ENCODE measurements around the gene XPC.

The XPC gene

GRCh38 chr3:14200276-14200675 is 21.9 kb upstream of the XPC start:
- no peak overlapping the region for H3K4me3 ChIP-seq (ENCODE audit: low read length)
- no peak for DNase-seq (ENCODE audit: low read depth)
- TF ChIP-seq CTCF (conservative IDR thresholded peaks at IDR 0.05; ENCODE audit: low read depth, low read length): no peak

GRCh38 chr3:14199641-14200040 is 21.2 kb upstream of the XPC start:
- DNase-seq (ENCODE audit: low read depth): no peak
- no peak overlapping the region for H3K4me3 ChIP-seq (ENCODE audit: low read length)
- no peak for TF ChIP-seq CTCF (conservative IDR thresholded peaks at IDR 0.05; ENCODE audit: low read depth, low read length)

GRCh38 chr3:14194865-14195264 is 16.5 kb upstream of the XPC start:
- TF ChIP-seq CTCF (conservative IDR thresholded peaks at IDR 0.05; ENCODE audit: low read depth, low read length): no peak
- no peak for DNase-seq (ENCODE audit: low read depth)
- no peak overlapping the region for H3K4me3 ChIP-seq (ENCODE audit: low read length)

GRCh38 chr3:14188041-14188754 is 9.8 kb upstream of the XPC start:
- DNase-seq (ENCODE audit: low read depth): no peak
- H3K4me3 ChIP-seq (ENCODE audit: low read length): no peak overlapping the region
- no peak for TF ChIP-seq CTCF (conservative IDR thresholded peaks at IDR 0.05; ENCODE audit: low read depth, low read length)

GRCh38 chr3:14186854-14187458 is 8.6 kb upstream of the XPC start:
- DNase-seq (ENCODE audit: low read depth): no peak
- no peak for TF ChIP-seq CTCF (conservative IDR thresholded peaks at IDR 0.05; ENCODE audit: low read depth, low read length)
- no peak overlapping the region for H3K4me3 ChIP-seq (ENCODE audit: low read length)

GRCh38 chr3:14183015-14183577 is 4.7 kb upstream of the XPC start:
- no peak overlapping the region for H3K4me3 ChIP-seq (ENCODE audit: low read length)
- DNase-seq (ENCODE audit: low read depth): no peak
- no peak for TF ChIP-seq CTCF (conservative IDR thresholded peaks at IDR 0.05; ENCODE audit: low read depth, low read length)

GRCh38 chr3:14181253-14181652 is 2.9 kb upstream of the XPC start:
- no peak for DNase-seq (ENCODE audit: low read depth)
- no peak overlapping the region for H3K4me3 ChIP-seq (ENCODE audit: low read length)
- TF ChIP-seq CTCF (conservative IDR thresholded peaks at IDR 0.05; ENCODE audit: low read depth, low read length): no peak

Measured in retinal pigment epithelial cell (primary cell).